GM23248 (cell line): ENCODE results near the gene FHOD3. TPM values are rescaled to one million over a fixed set of nuclear protein-coding genes. Genes with fewer than 3 reads are reported as not detected.

Experiments used
- DNase-seq: peaks from one replicate; pipeline ENCODE4 v3.0.0-alpha.2; 2015
- H2AFZ ChIP-seq: fragments of 200-600 bp; sonication (generic); 2 replicates; pipeline ENCODE4 v1.6.1; 2016; ENCODE audit warnings: antibody characterized with exemption
- H3F3A ChIP-seq: fragments of 200-600 bp; sonication (generic); 2 replicates; pipeline ENCODE4 v1.6.1; 2016; ENCODE audit warnings: mild to moderate bottlenecking, antibody characterized with exemption, mixed run types; ENCODE audit not compliant: insufficient read depth
- H3K27ac ChIP-seq: fragments of 200-600 bp; sonication (generic); 2 replicates; pipeline ENCODE4 v1.5.1; 2016; ENCODE audit warnings: mild to moderate bottlenecking
- H3K27me3 ChIP-seq: fragments of 200-600 bp; sonication (generic); replicated peaks from 2 replicates; pipeline ENCODE4 v1.6.1; 2016; ENCODE audit warnings: mild to moderate bottlenecking; ENCODE audit not compliant: insufficient read depth
- H3K36me3 ChIP-seq: fragments of 200-600 bp; sonication (generic); 2 replicates; pipeline ENCODE4 v1.6.1; 2016; ENCODE audit warnings: low read depth, mild to moderate bottlenecking
- H3K4me1 ChIP-seq: fragments of 200-600 bp; sonication (generic); 2 replicates; pipeline ENCODE4 v1.6.1; 2016; ENCODE audit warnings: mild to moderate bottlenecking; ENCODE audit not compliant: insufficient read depth
- H3K4me2 ChIP-seq: fragments of 200-600 bp; sonication (generic); one replicate; pipeline ENCODE4 v1.6.1; 2016; ENCODE audit warnings: mild to moderate bottlenecking; ENCODE audit not compliant: unreplicated experiment
- H3K4me3 ChIP-seq: fragments of 200-600 bp; sonication (generic); 2 replicates; pipeline ENCODE4 v1.5.1; 2016; ENCODE audit warnings: mild to moderate bottlenecking
- H3K79me2 ChIP-seq: fragments of 200-600 bp; sonication (generic); 2 replicates; pipeline ENCODE4 v1.6.1; 2016; ENCODE audit warnings: mild to moderate bottlenecking; ENCODE audit not compliant: insufficient read depth
- H3K9ac ChIP-seq: fragments of 200-600 bp; sonication (generic); 2 replicates; pipeline ENCODE4 v1.6.1; 2016; ENCODE audit warnings: mild to moderate bottlenecking
- H3K9me2 ChIP-seq: fragments of 200-600 bp; sonication (generic); 2 replicates; pipeline ENCODE4 v1.6.1; 2016; ENCODE audit warnings: mixed run types, mild to moderate bottlenecking, moderate library complexity; ENCODE audit not compliant: insufficient read depth
- H3K9me3 ChIP-seq: fragments of 200-600 bp; sonication (generic); one replicate; pipeline ENCODE4 v1.6.1; 2017; ENCODE audit warnings: low read depth
- H4K20me1 ChIP-seq: fragments of 200-600 bp; sonication (generic); 2 replicates; pipeline ENCODE4 v1.6.0; 2016; ENCODE audit not compliant: insufficient read depth
- EZH2 ChIP-seq: fragments of 200-600 bp; sonication (generic); IDR thresholded peaks from 2 replicates; pipeline ENCODE4 v1.6.1; 2018; ENCODE audit warnings: antibody characterized with exemption, mild to moderate bottlenecking; ENCODE audit not compliant: insufficient read depth, poor library complexity, severe bottlenecking
- EZH2phosphoT487 ChIP-seq: fragments of 200-600 bp; sonication (generic); IDR thresholded peaks from 2 replicates; pipeline ENCODE4 v1.6.1; 2018; ENCODE audit warnings: antibody characterized with exemption, moderate library complexity, mild to moderate bottlenecking, low read depth; ENCODE audit not compliant: insufficient read depth
- WGBS, 2 experiments: methylation state at CpG; one replicate each; pipeline ENCODE4 v1.1.6; 2015 to 2017; ENCODE audit warnings: low lambda C conversion rate in 2 of 2, low coverage in 1 of 2; ENCODE audit errors: missing lambda C conversion rate in 2 of 2; 5-methylcytosine and 5-hydroxymethylcytosine counted together
- in situ Hi-C: fragments of 300-500 bp; cut with MboI; formaldehyde crosslinking; loops from 2 replicates; pipeline ENCODE4 v1.15.0; 2020
- polyA plus RNA-seq: library from polyadenylated mRNA; unstranded; fragments of >200 nt; fragmentation: Nextera tagmentation; extraction: Ambion mirVana; gene quantifications from 2 replicates; pipeline ENCODE4 v1.2.1, GENCODE V29; 2016
- total RNA-seq: library from RNA; depleted of rRNA; stranded (reverse); fragments of >200 nt; shearing (Covaris generic); gene quantifications from 2 replicates; pipeline ENCODE4 v1.2.3, GENCODE V29; 2014

FHOD3 gene
- total and polyA plus RNA-seq, 2 experiments from 2014 or later = 1.6 to 10.1 TPM

- H3K9me3 ChIP-seq = no peaks in the 10 kb centered on the region
- peaks cover 12% of the 10 kb centered on the region for H3K4me1 ChIP-seq
- 96 to 97% methylated on average over 9 of the region's 9 CpGs for WGBS, 2 experiments
- H3K27me3 ChIP-seq = no peaks in the 10 kb centered on the region
- no peak overlapping the region for H3K4me2 ChIP-seq
- H3K9me2 ChIP-seq = no peaks in the 10 kb centered on the region
- DNase-seq = no peak
- H3K9ac ChIP-seq = no peak overlapping the region
- H3F3A ChIP-seq = peaks cover 12% of the 10 kb centered on the region; the same call in 1 of the 2 replicates
- no peak overlapping the region for H3K4me3 ChIP-seq
- in situ Hi-C loops = no loop called here
- H3K79me2 ChIP-seq = no peaks in the 10 kb centered on the region
- H2AFZ ChIP-seq = no peak overlapping the region
- TF ChIP-seq EZH2phosphoT487 = no peak
- TF ChIP-seq EZH2 = no peak
- no peak overlapping the region for H3K27ac ChIP-seq
- H3K36me3 ChIP-seq = no peaks in the 10 kb centered on the region
- no peaks in the 10 kb centered on the region for H4K20me1 ChIP-seq
Observed at GRCh38 chr18:36594621-36595020, 297.1 kb downstream of the FHOD3 start.

GRCh38 chr18:36595046-36595817 lies 297.7 kb downstream of the FHOD3 start:
- H2AFZ ChIP-seq = no peak overlapping the region
- H3K4me3 ChIP-seq = no peak overlapping the region
- no peaks in the 10 kb centered on the region for H4K20me1 ChIP-seq
- TF ChIP-seq EZH2phosphoT487 = no peak
- no peak for TF ChIP-seq EZH2
- no peaks in the 10 kb centered on the region for H3K9me3 ChIP-seq
- no peaks in the 10 kb centered on the region for H3K79me2 ChIP-seq
- WGBS, 2 experiments = 82 to 84% methylated on average over 10 of the region's 10 CpGs
- H3K27me3 ChIP-seq = no peaks in the 10 kb centered on the region
- no peaks in the 10 kb centered on the region for H3K36me3 ChIP-seq
- in situ Hi-C loops = no loop called here
- no peaks in the 10 kb centered on the region for H3K9me2 ChIP-seq
- H3K27ac ChIP-seq = no peak overlapping the region
- no peak overlapping the region for H3K4me2 ChIP-seq
- H3K4me1 ChIP-seq = peaks cover 8% of the 10 kb centered on the region
- DNase-seq = no peak
- peaks cover 8% of the 10 kb centered on the region; the same call in 1 of the 2 replicates for H3F3A ChIP-seq
- H3K9ac ChIP-seq = no peak overlapping the region

- no peak overlapping the region for H3K4me2 ChIP-seq
- no peak overlapping the region for H2AFZ ChIP-seq
- H3K27me3 ChIP-seq = no peaks in the 10 kb centered on the region
- H3K4me1 ChIP-seq = 0 out of 2 replicates have a peak, but pooled peaks cover 2% of the 10 kb centered on the region
- TF ChIP-seq EZH2 = no peak
- TF ChIP-seq EZH2phosphoT487 = no peak
- H3F3A ChIP-seq = 0 out of 2 replicates have a peak, but pooled peaks cover 2% of the 10 kb centered on the region
- H3K9me3 ChIP-seq = no peaks in the 10 kb centered on the region
- H3K4me3 ChIP-seq = no peak overlapping the region
- 92 to 93% methylated on average over 6 of the region's 6 CpGs for WGBS, 2 experiments
- H3K27ac ChIP-seq = no peak overlapping the region
- no peak overlapping the region for H3K9ac ChIP-seq
- in situ Hi-C loops = no loop called here
- no peak for DNase-seq
- H4K20me1 ChIP-seq = no peaks in the 10 kb centered on the region
- no peaks in the 10 kb centered on the region for H3K79me2 ChIP-seq
- no peaks in the 10 kb centered on the region for H3K36me3 ChIP-seq
- no peaks in the 10 kb centered on the region for H3K9me2 ChIP-seq
Observed at GRCh38 chr18:36595818-36596215, 298.3 kb downstream of the FHOD3 start.

- Histone ChIP-seq H2AFZ (no peak overlapping the region), H4K20me1 (no peaks in the 10 kb centered on the region), H3K79me2 (no peaks in the 10 kb centered on the region), H3K9me2 (no peaks in the 10 kb centered on the region), H3K9ac (no peak overlapping the region), H3K27ac (no peak overlapping the region), H3K4me3 (no peak overlapping the region), H3K9me3 (no peaks in the 10 kb centered on the region), H3K27me3 (no peaks in the 10 kb centered on the region), H3K36me3 (no peaks in the 10 kb centered on the region), H3F3A (no peaks in the 10 kb centered on the region), H3K4me2 (no peak overlapping the region), H3K4me1 (no peaks in the 10 kb centered on the region)
- in situ Hi-C loops = no loop called here
- WGBS, 2 experiments = 77 to 81% methylated on average over 4 of the region's 4 CpGs
- DNase-seq = no peak
- TF ChIP-seq EZH2 (no peak), EZH2phosphoT487 (no peak)
Observed at GRCh38 chr18:36597636-36598035, 300.1 kb downstream of the FHOD3 start.
